Fibroblast of villous mesenchyme (primary cell): ENCODE results near the gene PROX2. TPM values are rescaled to one million over a fixed set of nuclear protein-coding genes. Genes with fewer than 3 reads are reported as not detected.

Source experiments
- DNase-seq: peaks from one replicate; pipeline ENCODE4 v3.0.0-alpha.2; 2010; ENCODE audit warnings: low read depth
- H3K4me3 ChIP-seq: 2 replicates; pipeline ENCODE4 v1.5.1; 2011; ENCODE audit warnings: low read depth, mild to moderate bottlenecking, low read length
- CTCF ChIP-seq: IDR thresholded peaks from 2 replicates; pipeline ENCODE4 v1.5.1; 2012; ENCODE audit warnings: low read depth, mild to moderate bottlenecking, low read length; ENCODE audit not compliant: insufficient read depth
- total RNA-seq: library from RNA; depleted of rRNA; stranded (reverse); fragments of >200 nt; gene quantifications from 2 replicates; pipeline ENCODE4 v1.2.3, GENCODE V29; 2012

Gene PROX2
- total RNA-seq, 1 donor: not detected

GRCh38 chr14:74904635-74905503 is 28.9 kb upstream of the PROX2 start:
- no peak for DNase-seq
- no peak for TF ChIP-seq CTCF
- no peak overlapping the region for H3K4me3 ChIP-seq

GRCh38 chr14:74902941-74903705 is 27.2 kb upstream of the PROX2 start:
- DNase-seq: no peak
- no peak for TF ChIP-seq CTCF
- H3K4me3 ChIP-seq: no peak overlapping the region

DNA sequence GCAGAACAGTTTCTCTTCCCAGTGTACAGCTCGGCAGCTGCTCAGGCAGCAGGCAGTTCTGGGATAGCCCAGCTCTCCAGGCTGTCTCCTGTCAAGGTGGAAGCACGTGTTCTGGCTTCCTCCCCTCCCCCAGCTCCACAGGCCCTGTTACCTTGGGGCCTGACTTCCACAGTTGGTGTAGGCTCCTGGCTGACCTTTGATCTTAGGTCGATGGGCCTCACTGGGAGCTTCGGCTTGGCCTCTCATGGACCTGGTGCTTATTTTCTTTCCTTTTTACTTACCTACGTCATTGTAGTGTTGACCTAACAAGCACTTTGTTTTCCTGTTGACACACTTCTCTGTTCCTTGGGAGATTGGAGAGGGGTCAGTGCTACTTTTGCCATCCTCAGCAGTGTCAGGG is 22.7 kb upstream of the PROX2 start:
- no peak overlapping the region for H3K4me3 ChIP-seq
- TF ChIP-seq CTCF: no peak
- DNase-seq: no peak

GRCh38 chr14:74898083-74898482 is 22.1 kb upstream of the PROX2 start:
- no peak for DNase-seq
- TF ChIP-seq CTCF: no peak
- no peak overlapping the region for H3K4me3 ChIP-seq

GRCh38 chr14:74897642-74898041 is 21.7 kb upstream of the PROX2 start:
- DNase-seq: no peak
- no peak for TF ChIP-seq CTCF
- H3K4me3 ChIP-seq: no peak overlapping the region

GRCh38 chr14:74896400-74896799 is 20.5 kb upstream of the PROX2 start:
- no peak overlapping the region for H3K4me3 ChIP-seq
- no peak for DNase-seq
- no peak for TF ChIP-seq CTCF
